GM19438 (cell line): ENCODE data around the gene EFCAB7.
"Not testable (repeated sequence)": the region's sequence is repeated elsewhere in the genome, so short reads cannot be mapped to it uniquely, and the experiment has no call there.

Experiments used
- ATAC-seq: cut with Tn5 transposase; IDR thresholded peaks from one replicate; pipeline ENCODE4 v1.9.1; 2021; ENCODE audit warnings: low read depth; ENCODE audit not compliant: unreplicated experiment

Gene EFCAB7

DNA sequence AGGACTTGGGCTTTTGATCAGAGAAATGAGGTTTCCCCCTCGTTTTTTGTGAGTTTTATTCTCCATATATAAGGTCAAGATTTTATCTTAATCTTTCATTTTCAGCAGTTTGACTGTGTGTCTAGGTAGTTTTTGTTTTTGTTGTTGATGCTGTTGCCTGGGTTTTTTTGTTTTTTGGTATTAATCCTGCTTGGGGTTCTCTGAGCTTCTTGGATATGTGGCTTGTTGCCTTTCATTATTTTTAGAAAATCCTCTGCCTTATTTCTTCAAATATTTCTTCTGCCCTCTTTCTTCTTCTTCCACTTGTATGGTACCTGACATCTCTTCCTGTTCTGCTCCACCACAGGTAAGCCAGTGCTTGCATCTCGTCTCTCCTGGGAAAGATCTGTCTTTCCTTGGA is 25.0 kb downstream of the EFCAB7 start:
- no peak for ATAC-seq

DNA sequence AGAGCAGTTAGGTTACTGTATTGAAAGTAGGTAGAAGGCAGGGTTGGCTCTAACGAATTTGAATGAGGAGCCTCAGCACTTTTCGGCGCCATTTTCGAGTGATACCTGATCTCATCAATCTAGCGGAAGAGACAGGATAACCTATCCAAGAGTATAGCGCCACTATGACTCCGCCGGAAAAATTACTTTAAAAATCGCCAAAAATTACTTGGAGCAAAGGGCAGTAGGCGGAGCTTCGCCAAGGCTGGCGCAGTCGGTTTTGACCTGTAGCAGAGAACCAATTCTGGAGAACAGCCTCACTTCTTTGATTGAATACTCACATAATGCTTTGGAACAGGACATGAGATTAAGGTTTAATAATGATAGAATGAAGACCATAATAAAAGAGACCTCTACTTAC is 25.6 kb downstream of the EFCAB7 start:
- ATAC-seq, result no peak

DNA sequence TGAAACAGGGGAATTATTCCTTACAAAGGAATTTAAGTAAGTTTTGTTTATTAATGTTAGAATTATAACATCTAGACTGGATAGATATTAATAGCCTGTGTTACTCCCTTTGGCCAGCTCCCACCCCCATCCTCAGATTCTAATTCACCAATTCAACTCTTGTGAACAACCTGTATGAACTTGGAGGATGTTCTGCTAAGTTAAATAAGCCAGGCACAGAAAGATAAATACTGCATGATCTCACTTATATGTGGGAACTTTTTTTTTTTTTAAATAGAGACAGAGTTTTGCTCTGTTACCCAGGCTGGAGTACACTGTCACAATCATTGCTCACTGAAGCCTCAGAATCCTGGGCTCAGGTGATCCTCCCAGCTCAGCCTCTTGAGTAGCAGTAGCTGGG is 32.2 kb downstream of the EFCAB7 start:
- ATAC-seq, result no peak

DNA sequence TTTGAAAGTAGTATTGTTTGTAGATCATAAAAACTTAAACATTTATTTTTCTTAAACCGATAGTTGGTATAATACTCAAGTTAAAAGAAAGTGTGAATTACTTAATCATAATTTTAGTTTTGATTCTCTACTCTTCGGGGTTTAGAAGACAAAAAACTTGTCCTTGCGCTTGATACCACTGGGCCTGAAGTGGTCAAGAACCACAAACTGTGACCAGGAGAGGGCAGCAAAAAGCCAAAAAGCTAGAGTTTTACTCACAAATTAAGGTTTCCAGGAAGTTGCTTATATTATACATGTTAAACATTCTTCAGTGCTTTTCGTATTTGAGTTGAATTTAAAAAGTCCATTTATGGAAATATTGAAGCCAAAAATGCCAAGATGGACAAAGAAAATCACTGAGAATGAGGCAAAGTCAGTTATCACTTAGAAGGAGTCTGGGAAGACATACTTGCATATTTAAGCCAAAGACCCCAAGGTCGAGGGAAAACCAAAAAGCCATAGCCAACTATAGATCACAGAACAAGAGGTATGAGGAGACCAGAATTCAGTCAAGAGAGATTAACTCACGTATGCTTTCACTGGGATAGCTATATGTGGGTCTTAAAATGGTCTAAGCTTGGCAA is 34.2 kb downstream of the EFCAB7 start:
- ATAC-seq, result no peak

DNA sequence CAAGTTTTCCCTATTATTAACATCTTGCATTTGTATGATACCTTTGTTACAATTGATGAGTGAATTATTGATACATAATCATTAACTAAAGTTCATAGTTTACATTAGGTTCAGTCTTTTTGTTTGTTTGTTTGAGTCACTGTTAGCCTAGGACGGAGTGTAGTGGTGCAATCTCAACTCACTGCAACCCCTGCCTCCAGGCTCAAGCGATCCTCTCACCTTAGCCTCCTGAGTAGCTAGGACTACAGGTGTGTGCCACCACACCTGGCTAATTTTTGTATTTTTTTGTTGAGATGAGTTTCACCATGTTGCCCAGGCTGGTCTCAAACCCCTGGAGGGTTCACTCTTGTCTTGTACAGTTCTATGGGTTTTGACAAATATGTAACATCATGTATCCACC is 36.0 kb downstream of the EFCAB7 start:
- no peak for ATAC-seq

DNA sequence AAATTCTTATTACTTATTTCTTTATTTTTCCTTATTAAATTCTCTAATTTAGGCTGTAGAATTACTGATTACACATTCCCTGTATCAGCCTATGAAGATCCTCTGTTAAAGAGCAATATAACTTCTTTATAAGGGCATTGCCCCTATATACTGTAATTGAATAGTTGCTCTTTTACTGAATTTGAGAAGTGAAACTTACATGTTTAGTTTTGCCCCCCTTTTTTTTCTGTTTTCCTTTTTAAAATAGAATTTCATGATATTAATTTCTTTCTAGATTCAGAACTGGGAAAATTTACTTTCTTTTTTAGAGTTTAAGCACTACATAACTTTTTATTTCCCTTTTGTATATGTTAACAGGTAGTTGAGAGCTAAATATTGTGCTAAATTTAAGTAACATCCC is 40.4 kb downstream of the EFCAB7 start:
- ATAC-seq, result no peak

DNA sequence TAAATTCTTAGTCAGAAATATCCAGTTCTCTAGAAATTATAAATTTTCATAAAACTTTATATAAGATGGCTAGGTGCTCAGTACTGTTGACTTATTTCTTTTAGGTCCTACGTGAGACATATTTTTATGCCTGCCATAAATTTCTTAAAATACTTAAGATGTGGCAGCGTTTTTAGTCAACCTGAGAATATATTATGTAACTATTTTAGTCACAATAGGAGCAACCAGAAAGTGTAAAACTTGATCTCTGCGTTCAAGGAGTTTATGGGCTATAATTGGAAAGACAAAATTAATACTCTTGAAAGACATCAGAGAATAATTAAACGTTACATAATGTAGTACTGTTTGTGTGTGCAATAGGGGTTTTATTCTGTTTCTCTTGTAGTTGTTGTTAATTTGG is 45.7 kb downstream of the EFCAB7 start:
- ATAC-seq, result no peak

DNA sequence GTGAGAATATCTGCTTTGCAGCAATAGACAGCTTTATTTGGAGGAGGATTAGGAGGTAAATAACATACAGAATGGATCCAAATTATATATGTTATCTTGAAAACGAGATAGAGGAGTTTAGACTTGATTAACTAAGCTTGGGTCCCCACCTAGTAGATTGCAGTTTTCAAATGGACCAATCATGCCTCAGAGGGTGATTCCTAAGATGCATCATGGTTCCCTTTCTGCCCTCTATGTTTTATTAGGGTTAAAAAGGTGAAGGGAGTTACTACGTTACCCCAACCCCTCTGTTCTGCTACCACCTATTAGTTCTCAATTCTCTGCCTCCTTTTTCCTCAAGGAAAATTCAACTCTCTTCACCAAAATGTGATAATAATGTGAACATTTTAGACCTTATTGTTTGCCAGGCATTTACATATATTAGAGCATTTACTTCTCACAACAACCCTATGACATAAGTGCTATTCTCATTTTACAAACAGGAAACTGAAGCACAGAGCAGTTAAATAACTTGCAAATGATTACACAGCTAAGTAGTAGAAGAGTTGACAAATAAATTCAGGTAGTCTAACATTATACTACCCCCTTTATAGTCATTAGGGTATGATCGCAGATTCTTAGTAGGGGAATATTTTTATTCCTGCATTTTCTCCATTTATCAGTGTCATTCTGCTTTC is 46.5 kb downstream of the EFCAB7 start:
- no peak for ATAC-seq

DNA sequence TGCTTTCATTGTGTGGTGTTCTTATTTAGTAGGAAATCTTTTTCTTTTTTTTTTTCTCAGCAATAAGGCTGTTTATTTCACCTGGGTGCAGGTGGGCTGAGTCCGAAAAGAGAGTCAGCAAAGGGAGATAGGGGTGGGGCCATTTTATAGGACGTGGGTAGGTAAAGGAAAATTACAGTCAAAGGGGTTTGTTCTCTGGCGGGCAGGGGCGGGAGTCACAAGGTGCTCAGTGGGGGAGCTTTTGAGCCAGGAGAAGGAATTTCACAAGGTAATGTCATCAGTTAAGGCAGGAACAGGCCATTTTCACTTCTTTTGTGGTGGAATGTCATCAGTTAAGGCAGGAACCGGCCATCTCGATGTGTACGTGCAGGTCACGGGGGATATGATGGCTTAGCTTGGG is 49.4 kb downstream of the EFCAB7 start:
- ATAC-seq, result not testable (repeated sequence)

DNA sequence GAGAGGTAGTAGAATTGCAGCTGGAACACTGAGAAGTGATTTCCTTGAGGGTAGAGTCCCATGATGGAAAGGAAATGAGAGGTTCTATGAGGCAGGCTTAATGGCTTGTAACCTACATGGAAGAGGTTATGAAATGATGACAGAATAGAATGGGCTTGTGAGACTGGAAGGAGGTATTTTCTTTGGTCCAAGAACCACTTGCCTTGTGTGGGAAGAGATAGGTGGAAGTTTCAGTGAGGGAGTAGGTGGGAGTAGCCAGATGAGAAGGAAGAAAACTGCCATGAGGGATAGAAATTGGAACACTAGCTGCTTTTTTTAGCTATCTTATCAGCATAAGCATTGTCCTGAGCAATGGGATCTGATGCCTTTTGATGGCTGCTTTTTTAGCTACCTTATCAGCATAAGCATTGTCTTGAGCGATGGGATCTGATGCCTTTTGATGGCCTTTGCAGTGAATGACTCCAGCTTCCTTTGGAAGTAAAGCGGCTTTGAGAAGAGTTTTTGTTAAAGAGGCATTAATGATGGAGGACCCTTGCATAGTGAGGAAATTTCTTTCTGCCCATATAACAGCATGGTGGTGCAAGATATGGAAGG is 51.0 kb downstream of the EFCAB7 start:
- ATAC-seq, result not testable (repeated sequence)

DNA sequence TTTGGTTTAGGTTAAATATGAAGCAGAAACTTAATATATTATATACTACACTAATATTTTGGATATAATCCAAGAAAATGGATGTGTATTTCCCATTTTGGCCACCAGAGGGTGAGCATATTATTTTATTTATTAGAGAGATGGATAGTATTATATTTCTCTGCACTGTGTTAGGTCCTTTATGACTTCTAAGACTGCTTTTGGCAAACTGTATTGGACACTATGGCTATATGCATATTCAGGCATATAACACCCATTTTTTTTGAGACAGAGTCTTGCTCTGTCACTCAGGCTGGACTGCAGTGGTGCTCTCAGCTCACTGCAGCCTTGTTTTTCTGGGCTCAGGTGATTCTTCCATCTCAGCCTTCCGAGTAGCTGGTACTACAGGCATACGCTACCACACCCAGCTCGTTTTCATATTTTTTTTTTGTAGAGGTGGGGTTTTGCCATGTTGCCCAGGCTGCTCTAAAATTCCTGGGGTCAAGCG is 52.1 kb downstream of the EFCAB7 start:
- ATAC-seq, result no peak

DNA sequence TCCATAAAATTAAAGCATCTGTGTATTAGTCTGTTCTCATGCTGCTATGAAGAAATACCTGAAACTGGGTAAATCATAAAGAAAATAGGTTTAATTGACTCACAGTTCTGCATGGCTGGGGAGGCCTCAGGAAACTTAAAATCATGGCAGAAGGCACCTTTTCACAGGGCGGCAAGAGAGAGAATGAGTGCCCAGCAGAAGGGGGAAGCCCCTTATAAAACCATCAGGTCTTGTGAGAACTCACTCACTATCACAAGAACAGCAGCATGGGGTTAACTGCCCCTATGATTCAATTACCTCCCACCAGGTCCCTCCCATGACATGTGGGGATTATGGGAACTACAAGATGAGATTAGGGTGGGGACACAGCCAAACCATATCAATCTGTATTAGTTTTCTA is 63.0 kb downstream of the EFCAB7 start:
- not testable (repeated sequence) for ATAC-seq

DNA sequence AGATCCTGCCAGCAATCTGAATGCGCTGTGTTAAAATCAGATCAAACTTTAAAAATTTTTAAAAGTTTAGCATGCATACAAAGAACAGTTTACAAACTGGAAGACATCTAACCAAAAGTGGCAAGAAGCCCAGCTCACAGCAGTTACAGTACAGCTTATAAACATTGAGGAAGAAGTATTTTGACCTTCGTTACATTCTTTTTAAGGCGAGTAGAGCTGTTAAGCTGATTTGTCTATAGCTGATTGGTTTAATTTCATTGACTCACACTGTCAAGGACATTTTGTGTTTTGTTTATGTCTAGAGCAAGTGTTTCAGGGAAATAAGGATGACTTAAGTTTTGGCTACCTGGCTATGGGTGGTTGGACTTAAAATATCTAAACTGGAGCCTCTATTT is 66.8 kb downstream of the EFCAB7 start:
- no peak for ATAC-seq

DNA sequence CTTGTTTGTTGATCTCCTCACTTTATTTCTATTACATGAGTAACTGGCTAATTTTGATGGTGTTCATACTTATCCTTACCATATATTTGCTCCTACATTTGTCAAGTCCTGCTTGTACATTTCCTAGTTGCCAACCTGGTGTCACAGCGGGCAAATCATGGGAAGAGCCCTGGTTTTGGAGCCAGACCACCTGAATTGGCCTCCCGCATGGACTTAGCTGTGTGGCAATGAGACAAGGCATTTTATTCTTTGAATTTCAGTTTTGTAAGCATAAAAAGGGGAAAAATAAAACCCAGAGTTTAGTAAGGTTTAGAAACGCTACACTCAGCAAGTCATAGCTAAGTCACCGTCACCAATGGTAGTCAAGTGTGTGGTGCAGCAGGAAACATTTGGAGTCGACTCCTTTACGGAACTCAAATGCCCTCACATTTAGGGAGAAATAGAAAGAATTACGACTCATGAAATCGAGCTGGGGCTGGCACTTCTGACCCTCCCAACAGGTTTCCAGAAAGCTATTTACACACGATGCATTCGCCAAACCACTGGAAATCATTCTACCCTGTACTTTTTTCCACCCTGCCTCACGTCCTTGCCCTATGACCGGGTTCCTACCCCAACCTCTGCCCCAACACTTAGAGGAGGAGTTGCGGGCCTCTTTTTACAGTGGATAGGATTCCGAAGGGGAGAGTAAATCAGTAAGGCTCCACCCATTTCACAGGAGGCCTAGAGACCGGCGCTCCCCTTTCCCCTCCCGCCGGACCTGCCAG is 69.4 kb downstream of the EFCAB7 start:
- no peak for ATAC-seq

DNA sequence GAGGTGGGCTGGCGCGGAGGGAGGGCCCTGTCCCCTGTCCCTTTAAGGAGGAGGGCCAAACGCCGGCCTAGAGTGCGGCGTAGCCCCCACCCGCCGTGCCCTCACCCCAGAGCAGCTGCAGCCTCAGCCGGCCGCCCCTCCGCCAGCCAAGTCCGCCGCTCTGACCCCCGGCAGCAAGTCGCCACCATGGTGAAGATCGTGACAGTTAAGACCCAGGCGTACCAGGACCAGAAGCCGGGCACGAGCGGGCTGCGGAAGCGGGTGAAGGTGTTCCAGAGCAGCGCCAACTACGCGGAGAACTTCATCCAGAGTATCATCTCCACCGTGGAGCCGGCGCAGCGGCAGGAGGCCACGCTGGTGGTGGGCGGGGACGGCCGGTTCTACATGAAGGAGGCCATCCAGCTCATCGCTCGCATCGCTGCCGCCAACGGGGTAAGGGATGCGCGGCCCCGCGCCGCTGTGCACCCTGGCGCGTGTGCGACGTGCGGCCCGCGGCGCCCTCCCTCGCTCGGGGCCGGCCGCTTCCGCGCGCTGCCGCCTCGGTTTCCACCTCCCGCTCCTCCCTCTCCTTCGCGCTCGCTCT is 70.1 kb downstream of the EFCAB7 start, which contains the start of gene PGM1:
TSS of gene PGM1 (plus strand) at position 109 of the 583 bp plus-strand sequence. CDS start at position 187, 78 bp downstream.
- ATAC-seq, result peak; percentile 71

DNA sequence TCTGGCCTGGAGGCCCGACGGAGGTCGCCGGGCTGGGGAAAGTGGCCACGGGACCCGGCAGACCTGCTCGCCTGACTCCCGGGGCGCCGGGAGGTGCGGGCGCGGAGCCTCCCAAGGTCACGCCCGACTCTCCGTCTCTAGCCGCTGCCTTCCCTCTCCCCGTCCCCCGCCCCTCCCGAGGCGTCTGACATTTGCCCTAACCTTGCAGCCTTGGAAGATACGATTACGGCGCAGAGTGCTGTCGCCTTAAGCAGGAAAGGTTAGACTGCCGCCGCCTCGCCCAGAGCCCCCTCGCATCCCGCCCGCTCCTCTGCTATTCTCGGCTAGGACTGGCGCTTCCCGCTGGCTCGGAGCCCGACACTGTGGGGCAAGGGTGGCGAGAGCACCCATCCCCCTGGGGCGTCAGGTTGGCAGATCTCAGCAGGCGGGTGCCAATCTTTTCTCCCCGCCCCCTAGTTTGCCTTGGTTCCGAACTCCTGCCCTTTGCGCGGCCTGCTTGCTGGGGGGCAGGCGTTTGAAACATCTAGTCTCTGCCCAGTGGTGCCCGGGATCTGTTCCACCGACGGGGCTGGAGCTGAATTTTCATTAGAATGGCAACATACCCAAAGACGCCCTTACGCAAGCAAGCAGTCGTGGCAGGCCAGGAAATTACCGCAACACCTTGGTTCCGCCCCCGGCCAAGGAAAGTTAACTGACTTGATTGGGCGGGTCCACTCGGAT is 70.7 kb downstream of the EFCAB7 start:
- peak; percentile 42 for ATAC-seq

DNA sequence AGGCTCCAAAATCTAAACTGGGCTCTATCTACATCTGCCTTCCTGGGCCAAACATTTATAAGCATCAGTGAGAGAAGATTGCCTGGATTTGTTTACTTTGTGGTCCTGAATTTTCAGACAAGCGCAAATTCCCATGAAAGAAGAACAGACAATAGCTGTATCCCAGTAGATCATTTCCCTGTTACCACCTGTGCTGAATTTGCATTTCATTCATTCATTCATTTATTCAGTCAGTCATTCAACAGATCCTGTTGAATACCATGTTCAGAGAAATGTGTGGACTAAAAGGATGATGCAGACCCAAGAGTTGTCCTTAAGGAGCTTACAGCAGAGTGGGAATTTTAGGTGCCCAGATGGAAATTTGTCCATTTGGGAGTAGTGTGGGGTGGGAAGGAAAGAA is 72.1 kb downstream of the EFCAB7 start:
- ATAC-seq, result no peak

DNA sequence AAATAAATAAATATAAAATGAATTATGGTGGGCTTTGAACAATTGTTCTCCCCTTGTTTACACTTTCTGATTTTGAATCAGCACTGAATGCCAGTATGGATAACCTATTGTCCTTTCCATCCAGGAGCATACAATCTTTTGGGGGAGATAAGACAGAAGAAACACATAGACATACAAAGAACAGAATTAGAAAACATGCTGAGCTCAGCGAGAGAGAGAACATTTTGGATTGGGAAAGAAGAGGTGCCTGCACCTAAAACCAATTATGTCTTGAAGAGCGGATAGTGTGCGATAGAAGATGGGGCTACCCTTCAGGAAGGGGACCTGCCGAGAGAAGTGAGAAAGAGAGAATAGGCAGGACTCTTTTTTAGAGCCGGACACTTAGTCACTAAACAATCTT is 76.5 kb downstream of the EFCAB7 start:
- ATAC-seq, result no peak

DNA sequence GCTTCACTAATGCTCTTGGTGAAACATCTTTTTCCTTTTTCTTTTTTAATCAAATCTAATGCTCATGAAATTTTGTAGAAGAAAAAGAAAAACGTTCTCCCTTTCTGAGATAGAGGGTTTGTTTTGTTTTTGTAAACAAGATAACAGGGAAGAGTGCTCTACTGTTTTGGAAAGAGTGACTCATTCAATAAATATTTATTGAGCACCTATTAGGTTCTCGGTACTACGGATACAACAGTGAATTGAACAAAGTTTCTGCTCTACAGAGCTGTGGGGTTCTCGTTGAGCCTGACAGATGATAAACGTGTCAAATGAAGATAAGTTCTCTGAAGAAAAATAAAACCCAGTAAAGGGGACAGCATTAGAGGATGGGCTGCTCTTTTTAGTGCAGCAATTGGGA is 76.9 kb downstream of the EFCAB7 start:
- ATAC-seq, result no peak

DNA sequence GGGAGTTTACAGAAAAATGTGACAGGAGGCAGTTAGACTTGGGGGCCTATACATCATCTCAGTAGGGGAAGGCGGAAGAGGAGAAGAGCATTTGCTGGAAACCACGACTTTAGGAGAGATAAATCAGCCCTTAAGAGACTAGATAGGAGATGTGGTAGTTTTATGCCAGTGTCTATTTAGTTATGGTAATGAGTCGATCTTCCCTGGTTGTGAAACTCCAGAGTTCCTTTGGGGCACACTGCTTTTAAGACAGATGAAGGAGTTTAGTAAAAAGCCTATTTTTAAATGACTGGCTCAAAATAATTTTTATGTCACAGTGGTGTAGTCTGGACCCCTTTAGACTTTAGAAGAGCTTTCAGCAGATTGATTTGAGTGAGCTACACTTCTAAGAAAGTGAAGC is 77.7 kb downstream of the EFCAB7 start:
- no peak for ATAC-seq
